HepG2 (cell line): ENCODE results near the gene HPS6. TPM values are rescaled to one million over a fixed set of nuclear protein-coding genes. Genes with fewer than 3 reads are reported as not detected.

ENCODE experiments used
- HOXA9 ChIP-seq: sonication (generic); formaldehyde crosslinking; IDR thresholded peaks from 2 replicates; pipeline ENCODE4 v1.8.1; 2022; ENCODE audit warnings: missing genetic modification reagents, mild to moderate bottlenecking, moderate library complexity, borderline replicate concordance
- KDM6A ChIP-seq: IDR thresholded peaks from 2 replicates; pipeline ENCODE4 v1.6.1; 2016; ENCODE audit warnings: low read depth
- PAX8 ChIP-seq: sonication (generic); formaldehyde crosslinking; IDR thresholded peaks from 2 replicates; pipeline ENCODE4 v1.8.0; 2022; ENCODE audit warnings: mild to moderate bottlenecking, missing genetic modification reagents, borderline replicate concordance
- YY1 ChIP-seq: IDR thresholded peaks from 2 replicates; pipeline ENCODE4 v1.6.1; 2011; ENCODE audit warnings: low read length, low read depth, moderate library complexity, mild to moderate bottlenecking; ENCODE audit not compliant: insufficient read depth, insufficient replicate concordance
- ZBTB34 ChIP-seq: sonication (generic); formaldehyde crosslinking; IDR thresholded peaks from 2 replicates; pipeline ENCODE4 v1.8.0; 2022; ENCODE audit warnings: mild to moderate bottlenecking, missing genetic modification reagents
- ZBTB38 ChIP-seq: sonication (generic); formaldehyde crosslinking; IDR thresholded peaks from 2 replicates; pipeline ENCODE4 v1.5.1; 2020; ENCODE audit warnings: mild to moderate bottlenecking, missing genetic modification reagents
- ZNF143 ChIP-seq: sonication (generic); formaldehyde crosslinking; IDR thresholded peaks from 2 replicates; pipeline ENCODE4 v1.4.0; 2020; ENCODE audit warnings: missing genetic modification reagents
- ZNF276 ChIP-seq: sonication (generic); formaldehyde crosslinking; IDR thresholded peaks from 2 replicates; pipeline ENCODE4 v1.4.0; 2020; ENCODE audit warnings: mild to moderate bottlenecking, low read depth, missing genetic modification reagents
- polyA plus RNA-seq, 8 experiments: library from polyadenylated mRNA; depleted of rRNA in 3 of 8; stranded (reverse) in 7 of 8; unstranded in 1 of 8; fragments of >200 nt; fragmentation: Illumina TruSeq in 4 of 8; extraction: Trizol in 4 of 8; gene quantifications; 2 replicates each; pipeline versions ENCODE4 v1.2.1 to v1.2.3, GENCODE V29; 2011 to 2016; ENCODE audit warnings: low read depth in 4 of 8, missing spikeins in 1 of 8, mixed read lengths in 1 of 8; ENCODE audit not compliant: insufficient read depth in 1 of 8
- total RNA-seq, 5 experiments: library from RNA; depleted of rRNA; stranded (reverse); fragments of >200 nt; fragmentation: Illumina TruSeq; extraction: Trizol; gene quantifications; 2 replicates each; pipeline ENCODE4 v1.2.3, GENCODE V29; 2016; ENCODE audit warnings: low read depth in 1 of 5
- TF ChIP-seq, protein P1 (sequence below): sonication (generic); formaldehyde crosslinking; IDR thresholded peaks from 2 replicates; pipeline ENCODE4 v1.5.0; 2020; ENCODE audit warnings: mild to moderate bottlenecking, missing genetic modification reagents, borderline replicate concordance
- TF ChIP-seq, protein P2 (sequence below), 2 experiments: sonication (generic) in 1 of 2; formaldehyde crosslinking in 1 of 2; IDR thresholded peaks; 2 replicates each; pipeline versions ENCODE4 v1.4.0 to v1.6.1; 2016 to 2020; ENCODE audit warnings: borderline replicate concordance in 1 of 2, low read depth in 1 of 2, mild to moderate bottlenecking in 1 of 2, missing genetic modification reagents in 1 of 2

The HPS6 gene
- total and polyA plus RNA-seq, 2 of the 13 experiments (the other 11 are each of a cell fraction or from before 2014, with no cell fraction given), result 2.9 to 14.9 TPM

DNA sequence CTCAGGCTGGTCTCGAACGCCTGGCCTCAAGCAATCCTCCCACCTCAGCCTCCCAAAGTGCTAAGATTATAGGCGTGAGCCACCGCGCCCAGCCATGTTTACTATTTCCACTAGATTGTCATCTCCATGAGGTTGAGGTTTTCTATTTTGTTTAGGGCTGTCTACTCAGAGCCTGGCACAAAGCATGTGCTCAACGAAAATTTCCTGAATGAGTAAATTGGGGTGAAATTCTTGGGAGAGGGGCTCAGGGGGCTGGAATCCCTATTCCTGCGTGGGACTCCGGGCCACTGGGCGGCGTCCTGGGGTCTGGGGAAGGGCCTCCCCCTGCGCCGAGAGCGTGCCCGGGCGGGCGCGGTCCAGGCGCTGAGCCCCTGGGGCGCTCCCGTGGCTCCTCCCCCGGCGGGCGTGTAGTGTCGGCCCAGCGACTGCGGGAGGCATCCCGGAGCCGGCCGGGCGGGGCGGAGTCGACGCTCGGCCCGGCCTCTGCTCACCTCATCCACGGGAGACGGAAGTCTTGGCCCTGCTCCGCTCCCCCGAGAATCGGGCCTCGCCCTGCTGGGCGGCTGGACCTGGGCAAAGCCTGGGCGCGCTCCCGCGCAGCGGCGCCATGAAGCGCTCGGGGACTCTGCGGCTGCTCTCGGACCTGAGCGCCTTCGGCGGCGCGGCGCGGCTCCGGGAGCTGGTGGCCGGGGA lies at the start of gene HPS6 (continued):
- TF ChIP-seq ZBTB38 (CRISPR knock-in tag), result peak; percentile 68
- TF ChIP-seq ZNF276 (CRISPR knock-in tag), result no peak
- TF ChIP-seq HOXA9, result no peak
- no peak for TF ChIP-seq PAX8
- TF ChIP-seq, protein P1, sequence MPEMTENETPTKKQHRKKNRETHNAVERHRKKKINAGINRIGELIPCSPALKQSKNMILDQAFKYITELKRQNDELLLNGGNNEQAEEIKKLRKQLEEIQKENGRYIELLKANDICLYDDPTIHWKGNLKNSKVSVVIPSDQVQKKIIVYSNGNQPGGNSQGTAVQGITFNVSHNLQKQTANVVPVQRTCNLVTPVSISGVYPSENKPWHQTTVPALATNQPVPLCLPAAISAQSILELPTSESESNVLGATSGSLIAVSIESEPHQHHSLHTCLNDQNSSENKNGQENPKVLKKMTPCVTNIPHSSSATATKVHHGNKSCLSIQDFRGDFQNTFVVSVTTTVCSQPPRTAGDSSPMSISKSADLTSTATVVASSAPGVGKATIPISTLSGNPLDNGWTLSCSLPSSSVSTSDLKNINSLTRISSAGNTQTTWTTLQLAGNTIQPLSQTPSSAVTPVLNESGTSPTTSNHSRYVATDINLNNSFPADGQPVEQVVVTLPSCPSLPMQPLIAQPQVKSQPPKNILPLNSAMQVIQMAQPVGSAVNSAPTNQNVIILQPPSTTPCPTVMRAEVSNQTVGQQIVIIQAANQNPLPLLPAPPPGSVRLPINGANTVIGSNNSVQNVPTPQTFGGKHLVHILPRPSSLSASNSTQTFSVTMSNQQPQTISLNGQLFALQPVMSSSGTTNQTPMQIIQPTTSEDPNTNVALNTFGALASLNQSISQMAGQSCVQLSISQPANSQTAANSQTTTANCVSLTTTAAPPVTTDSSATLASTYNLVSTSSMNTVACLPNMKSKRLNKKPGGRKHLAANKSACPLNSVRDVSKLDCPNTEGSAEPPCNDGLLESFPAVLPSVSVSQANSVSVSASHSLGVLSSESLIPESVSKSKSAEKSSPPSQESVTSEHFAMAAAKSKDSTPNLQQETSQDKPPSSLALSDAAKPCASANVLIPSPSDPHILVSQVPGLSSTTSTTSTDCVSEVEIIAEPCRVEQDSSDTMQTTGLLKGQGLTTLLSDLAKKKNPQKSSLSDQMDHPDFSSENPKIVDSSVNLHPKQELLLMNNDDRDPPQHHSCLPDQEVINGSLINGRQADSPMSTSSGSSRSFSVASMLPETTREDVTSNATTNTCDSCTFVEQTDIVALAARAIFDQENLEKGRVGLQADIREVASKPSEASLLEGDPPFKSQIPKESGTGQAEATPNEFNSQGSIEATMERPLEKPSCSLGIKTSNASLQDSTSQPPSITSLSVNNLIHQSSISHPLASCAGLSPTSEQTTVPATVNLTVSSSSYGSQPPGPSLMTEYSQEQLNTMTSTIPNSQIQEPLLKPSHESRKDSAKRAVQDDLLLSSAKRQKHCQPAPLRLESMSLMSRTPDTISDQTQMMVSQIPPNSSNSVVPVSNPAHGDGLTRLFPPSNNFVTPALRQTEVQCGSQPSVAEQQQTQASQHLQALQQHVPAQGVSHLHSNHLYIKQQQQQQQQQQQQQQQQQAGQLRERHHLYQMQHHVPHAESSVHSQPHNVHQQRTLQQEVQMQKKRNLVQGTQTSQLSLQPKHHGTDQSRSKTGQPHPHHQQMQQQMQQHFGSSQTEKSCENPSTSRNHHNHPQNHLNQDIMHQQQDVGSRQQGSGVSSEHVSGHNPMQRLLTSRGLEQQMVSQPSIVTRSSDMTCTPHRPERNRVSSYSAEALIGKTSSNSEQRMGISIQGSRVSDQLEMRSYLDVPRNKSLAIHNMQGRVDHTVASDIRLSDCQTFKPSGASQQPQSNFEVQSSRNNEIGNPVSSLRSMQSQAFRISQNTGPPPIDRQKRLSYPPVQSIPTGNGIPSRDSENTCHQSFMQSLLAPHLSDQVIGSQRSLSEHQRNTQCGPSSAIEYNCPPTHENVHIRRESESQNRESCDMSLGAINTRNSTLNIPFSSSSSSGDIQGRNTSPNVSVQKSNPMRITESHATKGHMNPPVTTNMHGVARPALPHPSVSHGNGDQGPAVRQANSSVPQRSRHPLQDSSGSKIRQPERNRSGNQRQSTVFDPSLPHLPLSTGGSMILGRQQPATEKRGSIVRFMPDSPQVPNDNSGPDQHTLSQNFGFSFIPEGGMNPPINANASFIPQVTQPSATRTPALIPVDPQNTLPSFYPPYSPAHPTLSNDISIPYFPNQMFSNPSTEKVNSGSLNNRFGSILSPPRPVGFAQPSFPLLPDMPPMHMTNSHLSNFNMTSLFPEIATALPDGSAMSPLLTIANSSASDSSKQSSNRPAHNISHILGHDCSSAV (CRISPR knock-in tag), result no peak
- peak; percentile 65; the same call in 1 of the 2 replicates for TF ChIP-seq ZNF143 (CRISPR knock-in tag)
- TF ChIP-seq KDM6A, result no peak
- TF ChIP-seq YY1, result peak; percentile 56
- TF ChIP-seq, protein P2, sequence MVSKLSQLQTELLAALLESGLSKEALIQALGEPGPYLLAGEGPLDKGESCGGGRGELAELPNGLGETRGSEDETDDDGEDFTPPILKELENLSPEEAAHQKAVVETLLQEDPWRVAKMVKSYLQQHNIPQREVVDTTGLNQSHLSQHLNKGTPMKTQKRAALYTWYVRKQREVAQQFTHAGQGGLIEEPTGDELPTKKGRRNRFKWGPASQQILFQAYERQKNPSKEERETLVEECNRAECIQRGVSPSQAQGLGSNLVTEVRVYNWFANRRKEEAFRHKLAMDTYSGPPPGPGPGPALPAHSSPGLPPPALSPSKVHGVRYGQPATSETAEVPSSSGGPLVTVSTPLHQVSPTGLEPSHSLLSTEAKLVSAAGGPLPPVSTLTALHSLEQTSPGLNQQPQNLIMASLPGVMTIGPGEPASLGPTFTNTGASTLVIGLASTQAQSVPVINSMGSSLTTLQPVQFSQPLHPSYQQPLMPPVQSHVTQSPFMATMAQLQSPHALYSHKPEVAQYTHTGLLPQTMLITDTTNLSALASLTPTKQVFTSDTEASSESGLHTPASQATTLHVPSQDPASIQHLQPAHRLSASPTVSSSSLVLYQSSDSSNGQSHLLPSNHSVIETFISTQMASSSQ (IDR thresholded peaks at IDR 0.05; ENCODE audit: low read depth), result no peak
- TF ChIP-seq, protein P2 (CRISPR knock-in tag; IDR thresholded peaks at IDR 0.05; ENCODE audit: borderline replicate concordance), result peak; percentile 30; the same call in 1 of the 2 replicates
- TF ChIP-seq ZBTB34 (CRISPR knock-in tag), result no peak
